ENCODE data around the gene KCP.

- TF ChIP-seq POLR2A (IDR thresholded peaks at IDR 0.05; ENCODE audit: borderline replicate concordance, extremely low read depth, insufficient read depth, insufficient read length) (no peak), POLR2AphosphoS5 (IDR thresholded peaks at IDR 0.05; ENCODE audit: low read depth, low read length) (no peak), SRF (IDR thresholded peaks at IDR 0.05; ENCODE audit: low read depth) (no peak), CTCF (IDR thresholded peaks at IDR 0.05 in 2 of 3, conservative IDR thresholded peaks at IDR 0.05 in 1 of 3; ENCODE audit: borderline replicate concordance in 1 of 3, insufficient read depth in 1 of 3, low read depth in 2 of 3, low read length in 2 of 3) (no peak), TCF7L2 (IDR thresholded peaks at IDR 0.05; ENCODE audit: borderline replicate concordance, extremely low read depth, insufficient read depth, insufficient read length) (no peak), ZNF274 (IDR thresholded peaks at IDR 0.05; ENCODE audit: low read depth, low read length) (no peak), ATF3 (IDR thresholded peaks at IDR 0.05) (no peak), SP1 (IDR thresholded peaks at IDR 0.05; ENCODE audit: low read depth) (no peak), MAX (IDR thresholded peaks at IDR 0.05) (no peak), EZH2phosphoT487 (IDR thresholded peaks at IDR 0.05; ENCODE audit: borderline replicate concordance) (no peak), RAD21 (IDR thresholded peaks at IDR 0.05; ENCODE audit: low read depth) (no peak), JUND (IDR thresholded peaks at IDR 0.05) (no peak), FOSL1 (IDR thresholded peaks at IDR 0.05; ENCODE audit: low read depth) (no peak), CEBPB (IDR thresholded peaks at IDR 0.05; ENCODE audit: low read depth) (no peak)
Measured at GRCh38 chr7:128865303-128865702, 45.2 kb downstream of the KCP start.

Data from HCT116 (cell line).